HUES6 (cell line): ENCODE results near the gene PSMD13.

ENCODE experiments used
- H3K27ac ChIP-seq: 2 replicates; pipeline ENCODE4 v1.7.0; 2013; ENCODE audit warnings: low read depth, mild to moderate bottlenecking, low read length, inconsistent platforms
- H3K27me3 ChIP-seq: 2 replicates; pipeline ENCODE4 v1.6.1; 2013; ENCODE audit warnings: low read length; ENCODE audit not compliant: control insufficient read depth, insufficient read depth
- H3K36me3 ChIP-seq: 2 replicates; pipeline ENCODE4 v1.6.1; 2013; ENCODE audit warnings: low read length; ENCODE audit not compliant: control insufficient read depth, insufficient read depth
- H3K4me1 ChIP-seq: 2 replicates; pipeline ENCODE4 v1.6.1; 2013; ENCODE audit warnings: low read length; ENCODE audit not compliant: control insufficient read depth, insufficient read depth
- H3K4me3 ChIP-seq: 2 replicates; pipeline ENCODE4 v1.5.1; 2013; ENCODE audit warnings: low read depth, low read length
- H3K9ac ChIP-seq: one replicate; pipeline ENCODE4 v1.6.1; 2013; ENCODE audit warnings: mild to moderate bottlenecking, low read length
- H3K9me3 ChIP-seq: 2 replicates; pipeline ENCODE4 v1.6.1; 2013; ENCODE audit warnings: low read depth, low read length; ENCODE audit not compliant: control insufficient read depth, insufficient read depth

Gene PSMD13

DNA sequence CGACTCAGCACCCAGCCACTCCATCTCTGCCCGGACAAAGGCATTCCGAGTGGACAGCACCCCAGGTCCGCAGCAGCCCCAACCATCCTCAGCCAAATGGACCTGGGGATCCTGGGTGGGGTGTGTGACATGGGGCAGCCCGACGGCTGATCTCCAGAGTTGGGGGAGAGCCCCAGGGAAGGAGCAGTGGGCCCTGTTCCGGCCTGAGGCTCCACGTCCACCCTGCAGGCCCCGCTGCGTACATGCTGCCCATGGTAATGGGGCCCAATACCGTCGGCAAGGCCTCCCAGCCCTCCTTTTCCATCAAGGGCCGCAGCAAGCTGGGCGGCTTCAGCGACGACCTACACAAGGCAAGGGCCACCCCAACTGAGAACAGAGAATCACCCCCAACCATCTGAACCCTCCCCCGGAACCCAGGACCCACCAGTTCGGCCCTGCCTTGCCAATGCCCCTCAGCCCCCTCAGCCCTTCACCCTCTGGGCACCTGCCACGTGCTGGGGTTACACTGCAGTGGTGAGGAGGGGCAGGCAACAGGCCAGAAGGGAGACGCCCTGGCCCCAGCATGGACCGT, 38.5 kb upstream of the PSMD13 start:
- peaks cover 10% of the 10 kb centered on the region; the same call in 1 of the 2 replicates for H3K36me3 ChIP-seq
- no peaks in the 10 kb centered on the region for H3K4me1 ChIP-seq
- no peaks in the 10 kb centered on the region for H3K27me3 ChIP-seq
- H3K9me3 ChIP-seq = no peaks in the 10 kb centered on the region
- no peak overlapping the region for H3K9ac ChIP-seq
- H3K4me3 ChIP-seq = no peak overlapping the region
- no peak overlapping the region for H3K27ac ChIP-seq

- Histone ChIP-seq H3K36me3 (peaks cover 15% of the 10 kb centered on the region), H3K9ac (no peak overlapping the region), H3K4me3 (no peak overlapping the region), H3K9me3 (no peaks in the 10 kb centered on the region), H3K27ac (no peak overlapping the region), H3K27me3 (no peaks in the 10 kb centered on the region), H3K4me1 (no peaks in the 10 kb centered on the region)
Measured at GRCh38 chr11:199004-199581, 37.7 kb upstream of the PSMD13 start.

DNA sequence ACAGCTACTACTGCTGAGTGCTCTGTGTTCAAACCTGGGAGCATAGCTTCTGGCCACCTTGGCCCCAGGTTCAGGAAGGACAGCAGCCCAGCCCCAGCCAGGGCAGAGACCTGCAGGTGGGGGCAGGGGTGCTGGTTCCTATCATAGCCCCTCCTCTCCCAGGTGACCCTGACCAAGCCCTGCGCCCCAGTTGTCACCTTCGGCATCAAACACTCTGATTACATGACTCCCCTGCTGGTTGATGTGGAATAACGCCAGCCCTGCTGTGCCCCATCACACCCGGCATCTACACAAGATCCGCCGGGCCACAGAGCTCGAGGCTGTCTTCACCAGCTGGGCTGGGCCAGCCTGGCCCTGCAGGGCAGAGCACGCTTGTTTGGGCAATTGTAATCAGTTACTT, 37.0 kb upstream of the PSMD13 start:
- Histone ChIP-seq H3K9me3 (no peaks in the 10 kb centered on the region), H3K36me3 (peaks cover 22% of the 10 kb centered on the region), H3K4me3 (no peak overlapping the region), H3K4me1 (no peaks in the 10 kb centered on the region), H3K27ac (no peak overlapping the region), H3K27me3 (no peaks in the 10 kb centered on the region), H3K9ac (no peak overlapping the region)

- no peaks in the 10 kb centered on the region for H3K4me1 ChIP-seq
- H3K36me3 ChIP-seq = peaks cover 27% of the 10 kb centered on the region
- no peak overlapping the region for H3K9ac ChIP-seq
- no peaks in the 10 kb centered on the region for H3K27me3 ChIP-seq
- H3K9me3 ChIP-seq = no peaks in the 10 kb centered on the region
- no peak overlapping the region for H3K27ac ChIP-seq
- no peak overlapping the region for H3K4me3 ChIP-seq
Measured at GRCh38 chr11:200224-201003, 36.4 kb upstream of the PSMD13 start.

DNA sequence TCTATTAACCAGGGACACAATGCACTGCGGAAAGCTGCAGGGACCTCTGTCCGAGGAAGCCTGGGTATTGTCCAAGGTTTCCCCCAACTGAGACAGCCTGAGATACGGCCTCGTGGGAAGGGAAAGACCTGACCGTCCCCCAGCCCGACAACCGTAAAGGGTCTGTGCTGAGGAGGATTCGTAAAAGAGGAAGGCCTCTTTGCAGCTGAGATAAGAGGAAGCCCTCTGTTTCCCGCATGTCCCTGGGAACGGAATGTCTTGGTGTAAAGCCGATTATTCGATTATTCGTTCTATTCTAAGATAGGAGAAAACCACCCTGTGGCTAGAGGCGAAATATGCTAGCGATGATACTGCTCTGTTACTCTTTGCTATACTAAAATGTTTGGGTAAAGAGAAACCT, 34.8 kb upstream of the PSMD13 start:
- Histone ChIP-seq H3K36me3 (peaks cover 34% of the 10 kb centered on the region), H3K27ac (no peak overlapping the region), H3K9me3 (no peaks in the 10 kb centered on the region), H3K9ac (no peak overlapping the region), H3K4me1 (peaks cover 6% of the 10 kb centered on the region), H3K4me3 (no peak overlapping the region), H3K27me3 (no peaks in the 10 kb centered on the region)

DNA sequence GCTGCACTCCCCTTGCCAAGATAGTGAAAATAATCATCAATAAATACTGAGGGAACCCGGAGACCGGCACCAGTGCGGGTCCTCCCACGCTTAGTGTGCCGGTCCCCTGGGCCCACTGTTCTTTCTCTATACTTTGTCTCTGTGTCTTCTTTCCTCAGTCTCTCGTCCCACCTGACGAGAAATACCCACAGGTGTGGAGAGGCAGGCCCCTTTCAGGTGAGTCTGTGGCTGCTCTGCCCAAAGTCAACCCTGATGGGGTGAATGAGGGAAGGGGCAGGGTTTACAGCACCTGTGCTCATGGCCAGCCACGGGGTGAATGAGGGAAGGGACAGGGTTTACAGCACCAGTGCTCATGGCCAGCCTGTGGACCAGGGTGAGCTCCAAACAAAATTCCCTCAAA, 34.3 kb upstream of the PSMD13 start:
- no peaks in the 10 kb centered on the region for H3K27me3 ChIP-seq
- H3K4me3 ChIP-seq = no peak overlapping the region
- no peaks in the 10 kb centered on the region for H3K9me3 ChIP-seq
- H3K4me1 ChIP-seq = peaks cover 6% of the 10 kb centered on the region
- H3K9ac ChIP-seq = no peak overlapping the region
- no peak overlapping the region for H3K27ac ChIP-seq
- peaks cover 34% of the 10 kb centered on the region for H3K36me3 ChIP-seq

- H3K27me3 ChIP-seq = no peaks in the 10 kb centered on the region
- no peaks in the 10 kb centered on the region for H3K9me3 ChIP-seq
- H3K4me3 ChIP-seq = no peak overlapping the region
- peaks cover 34% of the 10 kb centered on the region for H3K36me3 ChIP-seq
- no peak overlapping the region for H3K27ac ChIP-seq
- H3K9ac ChIP-seq = no peak overlapping the region
- H3K4me1 ChIP-seq = peaks cover 6% of the 10 kb centered on the region
Measured at GRCh38 chr11:203056-203944, 33.5 kb upstream of the PSMD13 start.

DNA sequence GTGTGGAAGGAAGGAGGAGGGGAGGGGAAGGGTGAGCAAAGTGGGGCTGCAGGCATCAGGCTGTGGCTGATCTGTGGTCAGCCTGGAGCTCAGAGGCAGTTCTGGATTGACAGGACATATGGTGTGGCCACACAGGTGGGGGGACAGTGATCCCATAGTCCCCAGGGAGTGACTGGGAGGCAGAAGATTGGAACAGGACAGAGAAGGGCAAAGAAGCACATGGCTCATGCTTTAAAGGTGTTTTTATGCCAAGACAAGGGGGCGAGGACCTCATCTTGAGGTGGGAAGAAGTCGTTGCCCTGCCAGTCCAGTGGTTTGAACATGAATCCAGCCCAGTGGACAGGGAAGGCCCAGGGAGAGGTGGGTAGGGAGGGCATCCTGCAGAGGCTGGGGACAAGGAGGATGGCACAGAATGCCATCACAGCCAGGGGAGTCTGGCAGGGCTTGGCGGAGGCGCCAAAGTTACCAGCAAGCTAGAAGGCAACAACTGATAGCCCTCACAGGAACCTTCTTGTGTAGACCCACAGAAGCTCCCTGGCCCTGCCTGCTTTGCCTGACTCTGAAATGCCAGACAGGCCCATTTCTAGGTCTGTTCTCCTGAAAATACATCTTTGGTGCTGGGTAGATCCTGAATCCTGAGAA, 32.7 kb upstream of the PSMD13 start:
- no peaks in the 10 kb centered on the region for H3K27me3 ChIP-seq
- no peaks in the 10 kb centered on the region for H3K9me3 ChIP-seq
- H3K4me3 ChIP-seq = no peak overlapping the region
- H3K9ac ChIP-seq = no peak overlapping the region
- peaks cover 34% of the 10 kb centered on the region for H3K36me3 ChIP-seq
- no peak overlapping the region for H3K27ac ChIP-seq
- peaks cover 6% of the 10 kb centered on the region for H3K4me1 ChIP-seq

DNA sequence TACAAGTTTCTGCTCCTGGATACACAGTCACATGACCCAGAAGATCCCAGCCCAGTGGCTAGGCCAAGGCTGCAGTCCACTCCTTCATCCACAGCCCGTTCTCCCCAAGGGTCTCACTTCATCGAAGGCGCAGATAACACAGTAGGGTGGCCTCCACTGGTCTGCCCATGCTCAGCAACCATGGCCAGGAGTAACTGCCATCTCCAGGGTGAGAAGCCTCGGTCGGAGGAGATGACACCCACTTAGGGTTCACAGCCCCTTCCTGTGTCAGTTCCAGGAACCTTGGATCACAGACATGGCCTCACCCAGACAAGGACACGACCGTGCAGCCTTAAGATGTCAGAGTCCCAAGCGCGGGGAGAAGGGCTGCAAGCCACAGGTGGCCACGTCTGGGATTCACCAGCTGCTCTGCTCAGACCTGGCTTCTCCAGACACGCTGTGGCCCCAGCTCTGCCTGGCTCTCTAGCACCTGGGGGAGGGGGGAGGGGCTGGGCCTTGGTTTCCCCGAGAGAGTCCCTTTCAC, 32.1 kb upstream of the PSMD13 start:
- peaks cover 37% of the 10 kb centered on the region for H3K36me3 ChIP-seq
- H3K4me3 ChIP-seq = no peak overlapping the region
- no peak overlapping the region for H3K27ac ChIP-seq
- no peaks in the 10 kb centered on the region for H3K27me3 ChIP-seq
- H3K9ac ChIP-seq = no peak overlapping the region
- no peaks in the 10 kb centered on the region for H3K9me3 ChIP-seq
- H3K4me1 ChIP-seq = peaks cover 11% of the 10 kb centered on the region

- H3K27ac ChIP-seq = no peak overlapping the region
- no peak overlapping the region for H3K9ac ChIP-seq
- no peak overlapping the region for H3K4me3 ChIP-seq
- H3K4me1 ChIP-seq = peaks cover 16% of the 10 kb centered on the region
- no peaks in the 10 kb centered on the region for H3K9me3 ChIP-seq
- peaks cover 45% of the 10 kb centered on the region for H3K36me3 ChIP-seq
- H3K27me3 ChIP-seq = no peaks in the 10 kb centered on the region
Measured at GRCh38 chr11:205221-206001, 31.4 kb upstream of the PSMD13 start.
